NK-92 treated with Interleukin-12 subunit alpha and Interleukin-12 subunit beta, amount 100 ng/mL, for 24 hours (cell line): ENCODE measurements around the gene HMGB2.

Experiments
- DNase-seq: peaks from one replicate; lab custom pipeline; 2025; lab: John Stamatoyannopoulos, UW

HMGB2 gene

DNA sequence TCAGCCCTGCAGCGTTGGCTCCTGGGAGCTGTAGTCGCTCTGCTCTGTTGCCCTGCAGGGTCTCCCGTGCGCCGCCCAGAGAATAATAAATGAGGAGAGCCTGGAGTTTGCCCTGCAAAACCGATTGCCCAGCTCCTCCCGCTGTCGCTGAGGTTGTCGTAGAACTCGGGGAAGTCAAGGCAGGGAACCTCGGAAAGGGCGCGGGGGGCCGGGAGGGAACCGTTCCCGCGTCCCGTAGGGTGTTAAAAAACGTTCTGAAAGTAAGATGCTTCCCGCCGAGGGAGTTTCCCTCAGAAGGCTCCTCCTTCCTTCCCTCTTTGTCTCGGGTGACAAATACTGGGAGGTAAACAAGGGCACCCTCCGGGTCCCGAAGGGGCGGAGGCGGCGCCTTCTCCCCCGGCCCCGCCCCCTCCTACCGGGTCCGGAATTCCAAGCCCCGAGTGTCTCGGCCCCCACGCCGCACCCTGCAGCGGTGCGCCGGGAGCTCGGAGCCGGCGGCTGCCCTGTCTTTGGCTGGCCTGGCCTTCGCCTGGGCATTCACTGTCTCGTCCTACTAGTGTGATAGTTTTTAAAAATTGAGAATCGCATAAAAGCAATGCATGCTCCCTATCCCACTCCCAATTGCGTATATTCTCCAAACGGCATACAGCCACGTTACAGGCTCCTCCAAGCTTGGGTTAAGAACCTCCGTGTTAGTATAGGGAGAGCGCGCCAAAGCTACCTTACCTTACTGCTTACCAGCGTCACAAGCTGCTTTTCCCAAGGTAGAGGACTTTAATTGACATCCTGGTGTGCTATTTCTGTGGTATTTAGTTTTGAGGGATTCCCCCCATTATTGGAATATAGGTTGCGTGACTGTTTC lies 964 bp upstream of the HMGB2 start:
- peak; percentile 61 for DNase-seq

DNA sequence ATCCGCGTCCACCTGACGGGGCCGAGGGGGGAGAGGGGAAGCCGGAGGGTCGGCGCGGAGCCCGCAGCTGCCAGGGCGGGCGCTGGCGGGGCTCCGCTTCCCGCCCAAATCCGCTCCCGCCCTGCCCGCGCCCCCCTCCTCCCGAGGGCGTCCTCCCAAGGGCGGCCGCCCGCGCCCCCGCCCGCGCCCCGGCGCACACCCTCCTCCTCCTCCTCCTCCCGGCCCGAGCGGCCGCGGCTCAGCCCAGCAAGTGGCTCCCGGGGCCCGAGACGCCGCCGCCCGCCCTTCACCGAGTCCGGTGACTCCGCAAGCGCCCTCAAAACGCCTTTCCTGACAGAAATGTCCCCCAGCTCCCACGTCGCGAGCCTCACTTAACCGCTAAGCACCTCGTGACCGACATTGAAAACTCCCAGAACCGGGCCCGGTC lies 487 bp downstream of the HMGB2 start:
- DNase-seq = peak; percentile 52

DNA sequence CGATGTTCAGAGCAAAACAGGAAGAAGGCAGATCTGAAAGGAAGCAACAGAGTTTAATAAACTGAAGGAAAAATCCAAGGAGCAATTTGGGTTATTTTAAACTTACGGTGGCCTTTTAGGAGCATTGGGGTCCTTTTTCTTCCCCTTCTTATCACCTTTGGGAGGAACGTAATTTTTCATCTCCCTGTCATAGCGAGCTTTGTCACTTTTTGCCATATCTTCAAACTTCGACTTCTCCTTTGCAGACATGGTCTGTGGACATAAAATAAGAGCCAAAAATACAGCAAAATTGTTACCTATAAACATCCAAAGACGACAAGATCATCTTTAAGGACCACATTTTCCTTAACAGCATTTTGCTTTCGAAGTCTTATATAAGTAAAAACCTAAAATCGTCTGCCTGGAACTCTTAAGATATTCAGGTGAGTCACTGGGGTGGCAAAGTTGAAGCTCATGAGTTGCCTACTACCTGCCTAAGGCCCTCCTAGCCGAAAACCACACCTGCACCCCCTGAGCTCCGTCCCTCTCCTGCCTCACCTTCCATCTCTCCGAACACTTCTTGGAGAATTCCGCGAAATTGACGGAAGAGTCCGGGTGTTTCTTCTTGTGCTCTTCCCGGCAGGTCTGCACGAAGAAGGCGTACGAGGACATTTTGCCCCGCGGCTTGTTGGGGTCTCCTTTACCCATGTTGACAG lies 1.0 kb downstream of the HMGB2 start:
- DNase-seq = no peak

DNA sequence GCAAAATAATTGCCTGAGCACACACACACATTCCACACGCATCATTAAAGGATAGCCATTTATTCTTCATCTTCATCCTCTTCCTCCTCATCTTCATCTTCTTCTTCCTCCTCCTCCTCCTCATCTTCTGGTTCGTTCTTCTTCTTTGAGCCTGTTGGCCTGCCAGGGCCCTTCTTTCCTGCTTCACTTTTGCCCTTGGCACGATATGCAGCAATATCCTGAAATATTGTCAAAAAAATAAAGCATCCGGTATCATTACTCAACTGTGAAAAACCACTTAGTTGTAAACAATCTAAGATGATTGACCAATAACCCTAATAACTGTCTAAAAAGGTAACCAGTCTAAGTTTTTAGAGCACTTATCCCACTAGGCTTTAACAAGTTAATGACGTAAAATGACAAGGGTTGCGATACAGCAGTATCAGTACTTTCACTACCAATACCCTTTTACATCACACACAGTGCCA lies 2.1 kb downstream of the HMGB2 start:
- no peak for DNase-seq

DNA sequence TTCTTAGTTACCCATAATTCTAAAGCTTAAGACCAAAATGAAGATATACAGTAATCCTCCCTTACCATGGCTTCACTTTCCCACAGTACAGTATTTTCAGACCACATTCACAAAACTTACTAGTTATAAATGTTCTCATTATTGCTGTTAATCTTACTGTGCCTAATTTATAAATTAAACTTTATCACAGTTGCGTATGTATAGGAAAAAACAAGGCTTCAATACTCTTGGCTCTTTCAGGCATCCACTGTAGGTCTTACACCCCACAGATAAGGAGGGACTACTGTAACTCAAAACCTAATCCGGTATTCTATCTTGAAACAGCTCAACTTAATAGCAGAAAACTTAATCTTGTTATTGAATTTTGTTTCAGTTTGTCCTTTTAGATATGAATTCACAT lies 3.6 kb downstream of the HMGB2 start:
- no peak for DNase-seq

DNA sequence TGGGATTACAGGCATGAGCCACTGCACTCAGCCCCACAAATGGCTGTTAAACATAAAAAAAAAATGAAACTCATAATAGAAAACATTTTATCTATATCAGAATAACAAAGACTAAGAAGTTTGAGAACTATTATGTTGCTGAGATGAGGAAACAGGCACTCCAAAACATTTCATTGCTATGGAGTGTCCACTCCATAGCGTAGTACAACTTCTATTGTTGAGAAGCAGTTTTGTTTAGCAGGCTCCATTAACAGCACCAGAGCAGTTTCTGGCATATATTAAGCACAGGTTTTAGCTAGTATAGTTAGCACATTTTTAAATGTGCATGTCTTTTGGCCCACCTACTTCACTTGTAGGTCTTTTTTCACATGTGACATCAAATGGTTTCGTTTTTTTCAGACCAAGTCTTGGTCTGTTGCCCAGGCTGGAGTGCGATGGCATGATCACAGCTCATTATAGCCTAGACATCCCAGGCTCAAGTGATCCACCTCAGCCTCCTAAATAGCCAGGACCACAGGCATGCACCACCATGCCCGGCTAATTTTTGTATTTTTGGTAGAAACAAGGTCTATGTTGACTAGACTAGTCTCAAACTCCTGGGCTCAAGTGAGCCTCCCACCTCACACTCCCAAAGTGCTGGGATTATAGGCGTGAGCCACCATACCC lies 5.8 kb downstream of the HMGB2 start:
- DNase-seq = no peak

DNA sequence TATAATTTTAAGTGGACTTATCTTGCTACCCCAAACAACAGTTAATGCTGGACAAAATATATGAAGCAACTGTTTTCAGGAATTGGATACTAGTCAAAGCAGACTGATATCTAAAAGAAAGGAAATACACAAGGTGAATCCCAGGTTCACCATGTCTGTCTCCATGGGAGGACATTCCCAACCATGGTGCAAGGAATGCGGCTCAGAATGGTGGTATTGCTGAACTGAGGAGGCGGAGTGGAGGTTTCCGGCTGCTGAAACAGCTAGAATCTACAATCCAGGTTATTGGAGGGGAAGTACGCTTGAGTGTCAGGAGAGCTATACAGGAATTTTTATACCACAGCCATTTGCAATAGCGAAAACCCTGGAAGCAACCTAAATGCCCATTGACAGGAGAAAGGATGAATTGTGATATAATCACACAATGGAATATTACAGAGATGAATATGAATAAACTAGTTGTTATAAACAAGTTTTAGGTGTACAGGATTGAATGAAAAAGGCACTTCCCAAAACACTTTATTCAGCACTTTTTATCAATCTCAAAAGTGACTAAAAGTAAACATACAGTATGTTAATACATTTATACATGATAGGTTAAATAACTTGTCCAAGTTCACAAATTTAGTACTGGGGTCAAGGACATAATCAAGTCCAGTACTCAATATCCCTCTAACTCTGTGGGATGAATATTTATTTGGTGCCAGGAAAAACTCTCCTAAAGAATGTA lies 9.0 kb downstream of the HMGB2 start:
- no peak for DNase-seq

DNA sequence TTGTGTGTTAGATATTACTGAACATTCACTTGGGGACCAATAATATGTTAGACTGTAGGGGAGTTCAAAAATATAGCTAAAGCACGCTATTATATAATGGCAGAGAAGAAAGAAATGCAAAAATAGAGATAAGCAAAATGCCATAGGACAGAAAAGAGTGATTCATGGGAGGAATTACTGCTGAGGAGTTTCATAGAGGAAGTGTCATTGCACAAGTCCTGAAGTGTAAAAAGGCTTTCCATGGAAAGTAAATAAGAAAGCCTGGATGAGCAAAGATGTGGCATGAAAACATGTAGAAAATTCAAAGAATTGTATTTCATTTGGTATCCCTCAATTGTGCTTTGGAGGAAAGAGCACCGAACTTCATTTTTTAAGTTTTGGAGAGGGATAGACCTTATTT lies 14.5 kb downstream of the HMGB2 start:
- no peak for DNase-seq

DNA sequence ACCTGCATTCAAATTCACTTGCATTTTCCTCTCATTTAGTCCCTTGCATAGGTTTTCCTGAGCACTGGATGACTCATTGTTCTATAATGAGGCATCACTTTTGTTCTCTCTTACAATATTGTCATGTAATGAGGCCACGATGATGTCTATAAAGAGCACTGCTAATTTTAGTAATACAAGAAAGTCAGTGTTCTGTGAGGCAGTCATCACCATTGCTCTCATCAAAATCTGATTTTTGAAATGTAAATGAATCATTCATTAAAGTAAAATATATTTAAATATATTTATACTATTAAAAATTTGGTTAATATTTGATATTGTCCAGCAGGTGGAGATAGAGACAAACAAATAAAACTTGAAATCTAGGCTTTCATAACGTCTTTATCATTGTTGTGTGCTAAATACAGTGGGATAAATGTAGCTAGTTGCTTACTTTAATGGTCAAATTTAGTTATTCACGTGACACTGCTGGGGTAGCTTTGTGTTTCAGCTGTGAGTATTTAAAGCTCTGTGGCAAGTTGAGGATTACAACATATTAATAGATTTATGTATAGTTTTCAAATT lies 15.4 kb downstream of the HMGB2 start:
- DNase-seq = no peak

DNA sequence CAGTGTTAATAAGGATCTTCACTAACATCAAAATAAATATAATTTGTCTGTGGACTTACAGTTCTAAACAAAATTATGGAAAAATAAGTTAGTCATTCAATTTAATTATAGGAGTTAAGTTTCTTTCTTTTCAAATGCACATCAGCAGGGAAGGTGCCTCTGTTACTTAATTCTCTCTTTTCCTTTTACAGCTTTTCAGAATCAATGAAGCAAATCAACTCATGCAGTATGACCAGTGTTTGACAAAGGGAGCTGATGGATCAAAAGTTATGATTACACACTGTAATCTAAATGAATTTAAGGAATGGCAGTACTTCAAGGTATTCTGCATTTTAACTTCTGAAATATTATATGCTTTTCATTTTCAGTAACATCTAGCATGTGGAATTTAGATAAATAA lies 15.9 kb downstream of the HMGB2 start:
- no peak for DNase-seq

DNA sequence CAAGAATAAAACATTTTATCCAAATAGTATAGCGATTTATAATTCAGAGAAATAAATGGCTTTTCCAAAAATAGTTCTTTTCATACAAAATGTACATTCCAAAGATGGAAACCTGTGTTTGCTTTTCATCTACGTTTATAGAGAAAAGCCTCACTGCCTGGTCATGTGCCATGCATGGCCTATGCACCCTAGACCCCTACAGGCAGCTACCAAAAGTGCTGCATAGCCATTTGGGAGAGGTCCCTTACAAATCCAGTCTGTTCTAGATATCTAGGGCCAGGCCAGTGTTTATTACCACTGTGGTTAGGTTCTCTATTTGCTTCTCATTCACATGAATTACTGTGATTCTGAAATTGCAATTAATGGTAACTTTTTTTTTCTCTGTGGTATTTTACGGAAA lies 17.2 kb downstream of the HMGB2 start:
- DNase-seq = no peak

DNA sequence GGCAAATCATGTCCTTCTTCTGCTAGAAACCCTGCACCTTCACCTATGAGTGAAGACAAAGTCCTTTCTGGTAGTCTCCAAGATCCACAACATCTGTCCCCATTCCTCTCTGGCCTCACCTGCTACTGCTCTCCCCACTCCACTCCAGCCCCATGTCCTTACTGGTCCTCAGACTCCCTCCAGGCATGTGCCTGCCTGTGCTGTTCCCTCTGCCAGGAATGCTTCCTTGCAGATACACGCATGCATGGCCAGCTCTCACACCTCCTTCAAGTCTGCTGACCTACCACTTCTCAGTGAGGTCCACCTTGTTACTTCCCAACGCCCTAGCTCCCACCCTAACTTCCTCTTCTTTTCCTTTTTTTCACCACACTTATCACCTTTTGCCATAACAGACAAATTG lies 18.1 kb downstream of the HMGB2 start:
- DNase-seq = no peak

DNA sequence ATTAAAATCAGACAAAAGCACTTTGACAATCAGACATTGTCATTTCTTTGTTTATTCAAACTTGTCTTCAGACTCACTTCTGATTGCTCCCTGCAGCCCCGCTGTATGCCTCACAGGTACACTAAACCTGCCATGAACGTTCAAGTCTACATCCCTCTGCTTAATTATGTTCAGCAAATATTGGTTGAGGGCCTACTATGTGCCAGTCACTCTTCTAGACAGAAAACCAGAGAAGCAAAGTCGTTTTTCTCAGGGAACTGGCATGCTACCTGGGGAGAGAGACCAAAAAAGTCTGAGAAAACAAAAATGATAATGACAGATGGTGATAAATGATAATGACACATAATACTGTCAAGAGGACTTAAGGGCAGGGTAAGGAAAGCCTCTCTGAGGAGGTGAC lies 19.4 kb downstream of the HMGB2 start:
- DNase-seq = no peak

DNA sequence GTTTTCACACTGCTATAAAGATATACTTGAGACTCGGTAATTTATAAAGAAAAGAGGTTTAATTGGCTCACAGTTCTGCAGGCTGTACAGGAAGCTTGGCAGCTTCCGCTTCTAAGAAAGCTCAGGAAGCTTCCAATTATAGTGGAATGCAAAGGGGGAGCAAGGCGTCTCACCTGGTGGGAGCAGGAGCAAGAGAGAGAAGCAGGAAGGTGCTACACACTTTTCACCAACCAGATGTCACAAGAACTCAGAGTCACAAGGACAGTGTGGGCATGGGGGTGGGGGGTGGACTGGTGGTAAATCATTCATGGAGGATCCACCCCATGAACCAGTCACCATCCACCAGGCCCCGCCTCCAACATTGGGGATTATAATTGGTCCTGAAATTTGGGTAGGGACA lies 22.8 kb downstream of the HMGB2 start:
- no peak for DNase-seq

DNA sequence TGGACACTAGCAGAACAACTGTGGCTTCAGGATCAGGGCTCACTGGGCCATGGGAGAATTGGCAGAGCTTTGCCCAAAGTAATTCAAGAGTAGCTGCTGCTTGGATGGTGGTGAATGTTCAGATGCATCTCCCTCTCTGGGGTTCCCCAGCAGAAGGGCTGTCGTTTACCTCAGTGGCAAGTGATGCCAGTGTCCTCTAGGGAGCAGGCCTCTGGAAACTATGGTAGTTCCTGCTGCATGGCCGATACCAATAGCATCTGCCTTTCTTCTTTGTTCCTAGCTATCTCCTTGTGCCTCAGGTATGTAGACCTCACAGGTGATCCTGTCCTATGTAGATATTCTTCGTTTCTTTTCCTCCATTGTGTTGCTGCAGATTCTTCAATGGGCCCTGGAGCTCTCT lies 26.4 kb downstream of the HMGB2 start:
- DNase-seq = no peak

DNA sequence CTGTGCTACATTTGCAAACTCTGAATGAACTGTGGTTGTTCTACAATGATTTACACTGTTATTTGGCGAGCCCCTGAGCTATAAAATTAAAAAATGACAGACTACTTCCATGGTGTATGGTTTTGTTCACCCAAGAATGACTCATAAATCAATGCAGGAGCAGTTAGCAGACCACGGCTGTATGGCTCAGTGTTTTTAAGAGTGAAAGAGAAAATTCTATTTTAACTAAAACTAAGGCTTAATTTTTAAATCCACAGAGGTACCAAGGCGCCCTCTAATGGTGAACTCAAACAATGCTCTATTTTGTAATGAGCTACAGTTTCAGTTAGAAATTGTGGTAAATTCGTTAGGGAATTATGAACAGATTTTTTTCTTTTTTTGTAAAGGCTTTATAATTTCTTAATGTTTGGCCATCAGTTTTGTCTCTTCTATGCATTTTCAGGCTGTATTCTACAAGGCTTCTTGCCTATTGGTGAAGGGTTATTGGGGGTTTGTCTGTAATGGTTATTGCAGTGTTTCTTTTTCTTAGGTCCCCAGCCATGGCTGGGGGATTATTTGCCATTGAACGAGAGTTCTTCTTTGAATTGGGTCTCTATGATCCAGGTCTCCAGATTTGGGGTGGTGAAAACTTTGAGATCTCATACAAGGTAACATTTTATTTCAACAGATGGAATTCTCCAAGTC lies 32.5 kb downstream of the HMGB2 start:
- no peak for DNase-seq

DNA sequence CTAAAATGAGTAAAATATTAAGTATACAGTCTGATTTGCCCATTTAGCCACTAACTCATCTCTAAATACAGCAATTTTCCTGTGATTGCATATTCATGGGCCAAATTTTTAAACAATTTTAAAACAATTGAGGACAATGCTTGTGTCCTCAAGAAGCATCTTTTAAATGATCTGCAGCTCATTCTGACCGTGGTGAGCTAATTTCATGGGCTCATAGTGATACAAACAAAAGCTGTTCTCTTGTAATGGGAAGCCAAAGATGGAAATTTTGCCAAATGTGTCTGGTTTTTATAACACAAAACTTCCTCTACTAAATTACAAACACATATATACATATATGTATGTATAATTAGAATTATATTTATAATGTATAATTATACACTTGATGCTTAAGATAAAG lies 39.7 kb downstream of the HMGB2 start:
- DNase-seq = no peak

DNA sequence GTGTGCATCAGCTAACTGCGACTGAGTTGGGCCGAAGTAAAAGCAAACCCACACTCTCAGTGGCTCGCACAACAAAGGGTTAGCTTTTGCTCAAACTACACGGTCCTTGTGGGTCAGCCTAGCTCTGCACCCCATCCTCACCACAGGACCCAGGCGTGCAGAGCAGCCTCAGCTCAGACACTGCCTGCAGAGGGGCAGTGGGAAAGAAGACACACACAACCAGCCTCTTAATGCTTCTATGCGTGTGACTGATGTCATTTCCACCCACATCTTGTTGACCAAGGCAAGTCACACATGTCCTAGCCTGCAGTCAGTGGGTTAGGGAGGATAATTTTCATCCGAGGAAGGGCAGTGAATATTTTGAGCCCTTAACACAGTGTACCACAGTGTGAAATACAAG lies 40.5 kb downstream of the HMGB2 start:
- no peak for DNase-seq

DNA sequence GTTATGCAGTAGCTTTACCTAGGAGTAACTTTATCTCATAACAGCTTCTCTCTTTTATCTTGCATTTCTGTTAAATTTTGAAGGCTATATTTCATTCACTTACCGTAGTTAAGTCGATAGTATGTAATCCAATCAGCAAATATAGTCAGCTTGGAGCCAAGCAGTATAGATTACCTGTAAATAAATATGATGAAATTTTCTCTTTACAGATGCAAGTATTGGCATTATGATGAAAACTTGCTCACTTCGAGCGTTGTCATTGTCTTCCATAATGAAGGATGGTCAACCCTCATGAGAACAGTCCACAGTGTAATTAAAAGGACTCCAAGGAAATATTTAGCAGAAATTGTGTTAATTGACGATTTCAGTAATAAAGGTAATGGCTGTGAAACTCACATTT lies 42.3 kb downstream of the HMGB2 start:
- DNase-seq = no peak

DNA sequence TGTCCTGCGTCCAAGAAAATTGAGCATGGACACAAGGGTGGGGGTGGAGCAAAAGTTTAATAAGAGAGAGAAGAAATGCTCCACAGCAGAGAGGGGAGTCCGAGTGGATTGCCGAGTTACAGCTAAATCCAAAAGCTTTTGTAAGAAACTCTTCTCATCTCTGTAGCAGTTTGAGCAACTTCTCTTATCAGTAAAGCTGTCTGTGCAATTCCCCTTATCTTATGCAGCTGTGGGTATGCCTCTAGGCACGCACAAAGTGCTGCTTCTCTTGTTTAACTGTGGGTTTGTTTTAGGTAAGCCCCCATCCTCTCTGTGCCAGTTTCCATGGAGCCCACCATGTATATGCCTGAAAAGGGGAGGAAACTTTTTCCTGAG lies 44.8 kb downstream of the HMGB2 start:
- DNase-seq = no peak

DNA sequence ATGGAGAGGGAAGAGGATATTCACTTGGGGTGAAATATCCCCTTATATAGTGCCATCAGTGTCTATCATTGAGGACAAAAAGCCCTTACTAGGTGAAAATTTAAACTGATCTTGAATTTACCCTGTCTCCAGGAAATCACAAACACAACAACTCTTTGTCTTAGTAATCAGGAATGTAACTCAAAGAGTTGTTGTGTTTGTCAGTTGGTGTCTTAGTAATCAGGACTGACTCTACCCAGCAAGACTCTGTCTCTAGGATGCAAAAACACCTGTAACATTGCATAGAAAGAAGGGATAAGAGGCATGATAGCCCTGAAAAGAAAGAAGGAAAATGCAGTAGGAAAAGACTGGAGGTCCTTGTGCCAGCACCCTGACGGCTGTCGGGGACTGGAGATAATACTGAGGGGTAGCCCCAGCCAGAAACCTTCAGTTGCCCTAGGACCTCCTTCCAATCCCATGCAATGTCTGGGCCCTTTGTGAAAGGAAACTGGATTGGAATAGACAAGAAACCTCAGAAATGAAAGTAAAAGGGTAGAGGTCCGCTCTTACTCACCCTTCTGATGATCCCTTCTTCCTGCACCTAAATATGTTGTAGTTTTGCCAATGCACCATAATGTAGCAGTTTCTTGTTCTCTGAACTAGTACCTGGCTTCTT lies 45.3 kb downstream of the HMGB2 start:
- no peak for DNase-seq
